A172 (cell line): ENCODE measurements around the gene RIMS4. TPM values are rescaled to one million over a fixed set of nuclear protein-coding genes. Genes with fewer than 3 reads are reported as not detected.

Experiments
- DNase-seq: peaks from one replicate; pipeline ENCODE4 v3.0.0-alpha.2; 2015; ENCODE audit warnings: low spot score
- total RNA-seq: library from RNA; depleted of rRNA; stranded (reverse); fragments of >200 nt; shearing (Covaris generic); gene quantifications from 2 replicates; pipeline ENCODE4 v1.2.3, GENCODE V29; 2014

The RIMS4 gene
- total RNA-seq, 1 experiment from 2014 or later = 0.02 TPM

DNA sequence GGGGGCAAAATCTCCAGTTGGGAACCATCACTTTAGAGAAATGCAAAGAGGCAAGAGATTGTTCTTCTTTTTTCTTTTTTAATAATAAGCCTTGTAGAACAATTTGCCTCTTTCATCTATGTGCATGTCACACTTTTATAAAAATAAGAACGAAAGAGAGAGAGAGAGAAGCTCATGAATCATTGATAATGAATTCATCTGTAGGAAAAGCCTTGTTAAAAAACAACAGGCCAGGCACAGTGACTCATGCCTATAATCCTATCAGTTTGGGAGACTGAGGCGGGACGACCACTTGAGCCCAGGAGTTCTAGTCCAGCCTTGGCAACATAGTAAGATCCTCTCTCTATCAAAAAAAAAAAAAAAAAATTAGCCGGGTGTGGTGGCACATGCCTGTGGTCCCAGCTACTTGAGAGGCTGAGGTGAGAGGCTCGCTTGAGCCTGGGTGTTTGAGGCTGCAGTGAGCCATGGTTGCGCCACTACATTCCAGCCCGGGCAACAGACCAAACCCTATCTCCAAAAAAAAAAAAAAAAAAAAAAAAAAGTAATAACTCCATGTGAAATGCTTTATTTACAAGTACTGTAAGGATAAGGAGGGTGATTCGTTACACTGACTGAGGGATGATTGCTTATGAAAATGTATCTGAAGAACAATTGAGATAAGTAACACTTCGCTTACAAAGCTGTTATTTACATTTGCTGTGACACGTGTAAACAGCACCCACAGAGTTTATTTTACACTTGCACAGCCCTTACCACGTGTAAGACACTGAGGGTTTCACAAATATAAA, 89.2 kb downstream of the RIMS4 start:
- DNase-seq = peak; percentile 79

DNA sequence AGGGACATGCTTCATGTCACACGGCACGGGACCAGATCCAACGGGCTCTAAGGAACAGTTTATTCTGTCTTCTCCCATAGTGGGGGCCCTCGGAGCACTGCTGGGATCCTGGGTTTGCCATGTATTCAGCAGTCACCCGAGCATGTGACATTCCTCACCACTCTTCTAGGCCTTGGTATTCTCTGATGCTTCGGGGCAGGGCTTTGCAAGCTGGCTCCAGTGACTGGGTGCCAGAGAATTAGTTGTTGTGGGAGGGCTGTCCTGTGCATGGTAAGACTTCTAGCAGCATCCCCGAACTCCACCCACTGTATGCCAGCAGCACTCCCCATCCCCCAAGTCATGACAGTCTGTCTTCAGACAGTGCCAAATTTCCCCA, 89.7 kb downstream of the RIMS4 start:
- peak; percentile 88 for DNase-seq

DNA sequence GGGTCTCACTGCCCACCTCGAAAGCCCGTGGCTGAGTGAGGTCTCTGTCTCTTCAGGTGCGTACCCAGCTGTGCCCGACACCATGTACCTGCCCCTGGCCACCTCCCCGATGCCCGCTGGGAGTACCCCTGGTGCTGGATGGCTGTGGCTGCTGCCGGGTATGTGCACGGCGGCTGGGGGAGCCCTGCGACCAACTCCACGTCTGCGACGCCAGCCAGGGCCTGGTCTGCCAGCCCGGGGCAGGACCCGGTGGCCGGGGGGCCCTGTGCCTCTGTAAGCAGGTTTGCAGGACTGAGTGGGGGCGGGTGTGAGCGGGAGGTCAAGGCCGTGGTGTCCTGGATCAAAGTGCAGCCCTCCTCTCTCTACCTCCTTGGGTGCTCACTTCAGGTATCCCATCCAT, 90.5 kb downstream of the RIMS4 start:
- DNase-seq = no peak

DNA sequence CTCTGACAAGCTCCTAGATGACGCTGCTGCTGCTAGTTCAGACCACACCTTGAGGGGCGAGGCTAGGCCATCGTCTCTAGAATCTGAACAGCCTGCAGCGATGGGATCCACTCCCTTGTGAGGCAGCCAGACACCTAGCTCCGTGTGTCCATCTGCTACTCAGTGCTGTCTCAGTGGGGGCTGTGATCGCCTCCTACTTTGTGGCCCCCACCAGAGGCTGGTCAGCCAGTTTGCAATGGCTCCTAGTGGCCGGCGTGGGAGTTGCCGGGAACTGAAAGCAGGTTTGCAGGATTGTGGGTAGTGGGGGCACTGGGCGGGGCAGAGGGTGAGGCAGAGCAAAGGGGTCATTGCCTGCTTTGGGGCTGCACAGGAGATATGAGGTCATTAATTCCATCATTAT, 92.4 kb downstream of the RIMS4 start:
- DNase-seq = no peak

DNA sequence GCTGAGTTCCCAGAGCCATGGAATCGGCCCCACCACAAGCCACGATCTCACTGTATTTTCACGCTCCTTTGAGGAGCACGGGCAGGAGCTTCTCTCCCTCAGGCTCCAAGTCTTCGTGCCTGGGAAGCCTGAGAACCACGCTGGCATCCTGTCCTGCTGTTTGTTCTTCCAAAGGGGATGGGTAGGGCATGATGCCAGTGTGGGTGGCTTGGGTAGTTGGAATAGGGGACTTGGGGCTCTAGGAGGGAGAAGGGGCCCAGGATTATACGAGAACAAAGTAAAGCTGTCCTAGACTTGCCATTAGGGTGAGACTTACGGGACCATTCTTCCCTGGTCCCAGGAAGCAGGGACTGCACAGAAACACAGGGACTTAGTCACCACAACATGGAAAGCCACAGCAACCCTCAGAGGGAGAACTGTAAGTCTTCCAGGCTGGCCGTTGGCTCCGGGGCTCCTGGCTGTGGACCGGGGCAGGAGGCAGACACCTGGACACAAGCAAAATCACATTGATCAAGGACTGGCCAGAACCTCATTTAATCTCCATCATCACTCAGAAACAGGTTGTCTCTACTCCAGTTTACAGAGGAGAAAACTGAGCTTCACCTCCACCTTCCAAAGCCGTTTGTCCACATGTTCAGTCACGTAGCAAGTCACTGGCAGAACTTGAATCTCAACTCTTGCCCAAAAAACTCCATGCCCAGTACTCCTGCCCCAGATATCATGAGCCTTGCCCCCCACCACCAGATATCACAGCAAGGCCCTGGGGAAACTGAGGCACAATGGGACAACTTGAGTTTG, 93.8 kb downstream of the RIMS4 start:
- no peak for DNase-seq

DNA sequence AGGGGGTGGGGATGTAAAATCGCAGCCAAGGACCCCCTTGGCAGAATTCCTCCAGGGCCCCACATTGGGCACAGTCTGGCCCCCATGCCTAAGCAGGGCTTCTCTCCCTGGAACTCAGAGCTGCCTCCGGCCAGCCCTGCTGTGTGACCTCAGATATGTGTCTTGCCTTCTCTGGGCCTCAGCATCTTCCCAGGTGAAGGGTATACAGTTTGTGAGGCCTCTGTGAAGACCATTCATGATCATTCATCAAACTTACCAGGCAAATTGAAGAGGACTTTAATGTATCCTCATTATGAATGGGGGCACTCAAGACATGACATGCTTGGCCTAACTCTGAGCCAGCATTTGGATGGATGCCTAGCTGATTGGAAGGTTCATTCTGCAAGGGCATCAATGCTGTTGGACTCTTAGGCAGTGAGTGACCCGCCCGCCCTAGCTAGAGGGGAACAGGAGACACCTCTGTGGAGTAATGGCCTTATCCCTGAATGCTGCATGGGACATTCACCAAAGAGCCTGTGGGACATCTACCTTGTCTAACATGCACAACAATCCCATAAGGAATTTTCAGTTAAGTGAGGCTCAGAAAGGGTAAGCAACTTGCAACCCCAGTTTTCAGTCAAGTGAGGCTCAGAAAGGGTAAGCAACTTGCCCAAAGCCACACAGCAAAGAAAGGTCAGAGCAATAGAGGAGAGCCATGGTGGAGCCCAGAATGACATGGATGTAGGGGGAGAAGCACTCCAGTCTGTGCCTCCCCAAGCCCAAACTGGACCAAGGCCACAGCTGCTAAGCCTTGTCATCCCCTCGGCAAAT, 94.6 kb downstream of the RIMS4 start:
- DNase-seq = no peak

DNA sequence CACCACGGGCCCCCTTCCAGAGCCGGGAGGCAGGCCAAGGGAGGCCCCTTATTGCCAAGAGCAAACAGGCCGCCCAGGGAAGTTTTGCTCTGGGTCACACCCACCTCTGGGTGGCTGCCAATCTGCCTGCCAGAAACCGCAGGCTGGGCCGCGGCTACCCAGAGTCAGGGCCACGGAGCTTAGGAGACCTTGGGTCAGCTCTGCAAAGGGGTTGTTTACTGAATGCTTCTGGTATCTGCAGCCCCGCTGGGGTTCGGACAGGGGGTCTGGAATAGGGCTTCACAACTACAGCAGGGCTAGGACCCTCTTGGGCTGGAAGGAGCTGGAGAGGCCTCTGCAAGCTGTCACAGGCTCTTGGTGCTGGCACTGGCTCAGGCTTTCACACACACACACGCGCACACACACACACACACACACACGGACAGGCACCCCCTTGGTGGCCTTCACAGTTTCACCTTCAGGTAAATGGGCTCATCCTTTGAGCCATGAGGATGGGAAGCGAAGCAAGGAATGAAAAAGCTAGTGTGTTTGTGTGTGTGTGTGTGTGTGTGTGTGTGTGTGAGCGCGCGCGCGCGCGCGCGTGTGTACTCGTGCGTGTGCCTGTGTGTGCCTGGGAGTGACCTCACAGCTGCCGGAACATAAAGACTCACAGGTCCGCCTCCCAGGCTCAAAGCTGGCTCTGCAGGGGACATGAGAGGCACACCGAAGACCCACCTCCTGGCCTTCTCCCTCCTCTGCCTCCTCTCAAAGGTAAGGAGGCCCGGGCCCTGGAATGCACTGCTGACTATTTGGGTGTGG, 95.4 kb downstream of the RIMS4 start, which contains the start of gene CCN5:
CCN5 (plus strand) TSS at position 669 of the 798 bp plus-strand sequence; CDS start at position 691, 22 bp downstream.
- peak; percentile 77 for DNase-seq

DNA sequence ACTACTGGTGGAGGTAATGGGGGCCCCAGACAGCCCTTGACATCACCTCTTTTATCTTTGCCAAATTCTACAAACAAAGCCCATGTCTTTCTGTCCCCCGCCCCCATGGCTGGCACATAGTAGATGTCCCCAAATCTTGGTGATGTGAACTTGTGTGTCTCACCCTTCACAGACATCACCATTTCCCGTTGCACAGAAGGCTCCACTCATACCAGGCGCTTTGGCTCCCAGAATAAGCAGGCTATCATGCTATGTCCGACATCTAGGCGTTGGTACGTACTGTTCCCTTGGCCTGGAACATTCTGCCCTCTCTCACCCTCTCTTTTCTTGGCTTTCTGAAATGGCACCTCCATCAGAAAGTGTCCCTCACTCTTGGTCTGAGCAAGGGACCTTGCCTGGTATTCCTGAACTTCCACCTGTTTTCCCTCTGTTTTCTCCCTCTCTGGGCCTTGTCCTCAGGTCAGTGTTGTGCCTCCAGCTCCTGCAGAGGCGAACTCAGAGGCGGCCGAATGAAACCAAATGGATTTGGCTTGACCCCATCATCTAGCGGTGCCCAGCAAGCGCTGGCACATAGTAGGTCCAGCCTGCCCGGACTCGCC, 96.1 kb downstream of the RIMS4 start:
- no peak for DNase-seq

DNA sequence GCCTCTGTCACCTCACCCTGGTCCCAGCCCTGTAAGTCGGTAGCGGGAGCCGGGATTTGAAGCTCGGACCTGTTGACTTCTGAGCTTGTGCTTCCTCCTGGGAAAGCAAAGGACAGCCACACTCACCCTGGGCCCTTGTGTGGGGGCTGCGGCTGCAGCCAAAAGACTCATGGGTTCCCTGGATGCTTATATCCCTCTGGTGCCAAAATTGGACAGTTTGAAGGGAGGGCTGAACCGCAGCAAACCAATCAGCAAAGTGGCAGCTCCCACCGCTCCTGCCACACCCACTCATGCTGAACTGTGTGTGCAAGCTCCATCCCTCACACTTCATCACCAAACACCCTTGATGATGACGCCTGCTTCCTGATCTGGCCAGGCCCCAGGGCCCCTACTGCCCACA, 99.1 kb downstream of the RIMS4 start:
- no peak for DNase-seq

DNA sequence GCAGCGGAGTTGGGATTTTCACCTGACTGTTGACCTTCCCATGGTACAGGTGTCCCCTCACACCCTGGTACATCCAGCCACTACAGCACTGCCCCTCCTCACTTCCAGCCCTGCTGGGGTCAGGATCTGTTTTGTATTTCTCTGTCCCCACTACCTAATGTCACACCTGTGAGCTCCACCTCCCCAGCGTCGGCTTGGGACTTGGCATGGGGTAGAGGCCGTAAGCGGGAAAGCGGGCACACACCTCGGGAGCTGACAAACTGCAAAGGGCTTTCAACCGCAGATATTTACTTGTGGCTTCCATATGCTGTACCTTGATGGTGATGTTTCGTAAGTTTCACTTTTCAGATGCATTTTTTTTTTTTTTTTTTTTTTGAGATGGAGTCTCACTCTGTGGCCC, 100.5 kb downstream of the RIMS4 start:
- no peak for DNase-seq

DNA sequence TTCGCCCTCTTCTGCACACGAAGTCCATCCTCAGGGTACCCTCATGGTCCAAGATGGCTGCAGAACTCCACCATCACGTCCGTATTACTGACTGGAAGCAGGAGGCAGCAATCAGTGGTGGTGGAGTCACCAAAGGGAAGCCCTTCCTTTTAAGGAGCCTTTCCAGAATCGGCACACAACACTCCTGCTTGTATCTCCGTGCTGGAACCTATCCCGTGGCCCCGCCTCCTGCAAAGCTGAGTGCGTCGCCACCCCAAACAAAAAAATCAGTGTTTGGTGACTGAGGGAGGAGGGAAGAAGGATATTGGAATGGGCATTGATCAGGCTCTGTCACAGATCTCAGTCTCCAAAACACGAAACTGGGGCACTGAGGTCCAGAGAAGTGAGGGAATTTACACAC, 101.0 kb downstream of the RIMS4 start:
- no peak for DNase-seq

DNA sequence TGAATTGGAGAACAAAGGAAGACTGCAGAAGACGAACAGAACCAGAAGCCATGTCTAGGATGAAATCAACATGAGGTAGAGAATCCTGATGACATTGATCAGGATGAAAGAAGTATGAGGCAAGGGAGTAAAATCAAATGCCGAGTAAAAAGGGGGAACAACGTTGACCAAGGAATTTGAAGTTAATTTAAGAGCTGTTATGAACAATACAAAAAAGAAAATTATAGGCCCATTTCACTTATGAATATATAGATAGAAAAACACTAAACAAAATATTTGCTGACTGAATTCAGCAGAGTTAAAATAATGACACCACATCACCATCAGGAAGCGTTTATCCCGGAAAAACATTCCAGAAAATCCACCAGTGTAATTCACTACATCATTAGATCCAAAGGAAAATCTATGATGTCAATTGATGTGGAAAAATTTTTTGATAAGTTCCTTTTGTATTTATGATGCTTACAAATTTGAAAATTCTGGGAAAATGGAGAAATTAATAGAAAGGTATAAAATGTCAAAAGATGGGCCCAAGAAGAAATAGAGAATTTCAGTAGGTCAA, 103.2 kb downstream of the RIMS4 start:
- DNase-seq = no peak

DNA sequence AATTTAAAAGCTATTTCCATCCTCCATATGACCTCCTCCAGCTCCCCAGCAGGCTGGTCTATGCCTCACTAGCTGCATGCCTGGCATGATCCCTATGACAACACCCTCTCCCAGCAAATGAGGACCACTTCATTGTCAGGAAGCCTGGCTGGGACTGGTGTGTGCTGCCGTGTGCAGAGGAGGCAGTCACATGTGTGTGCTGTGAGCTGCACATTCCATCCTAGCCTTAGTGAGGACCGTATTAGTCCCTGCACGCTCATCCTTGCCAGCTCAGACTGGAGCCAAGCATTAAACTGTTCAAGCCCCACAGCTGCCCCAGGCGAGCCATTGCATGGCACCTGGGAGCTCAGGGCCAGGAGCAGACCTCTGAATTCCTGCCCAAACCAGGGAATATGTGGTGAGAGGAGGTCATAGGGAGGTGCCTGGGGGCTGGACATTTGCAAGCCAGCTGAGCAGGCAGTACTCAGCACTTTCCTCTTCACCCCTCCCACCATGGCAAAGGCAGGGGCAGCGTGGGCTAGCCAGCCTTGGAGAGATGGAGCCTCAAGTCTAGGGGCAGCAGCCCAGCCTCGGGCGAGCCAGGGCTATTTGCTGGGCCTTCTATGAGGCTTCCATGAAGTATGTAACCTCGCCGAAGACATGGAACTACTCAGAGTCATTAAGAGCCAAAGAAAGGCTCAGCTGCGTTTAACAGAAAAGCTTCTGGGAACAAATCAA, 103.9 kb downstream of the RIMS4 start:
- no peak for DNase-seq

DNA sequence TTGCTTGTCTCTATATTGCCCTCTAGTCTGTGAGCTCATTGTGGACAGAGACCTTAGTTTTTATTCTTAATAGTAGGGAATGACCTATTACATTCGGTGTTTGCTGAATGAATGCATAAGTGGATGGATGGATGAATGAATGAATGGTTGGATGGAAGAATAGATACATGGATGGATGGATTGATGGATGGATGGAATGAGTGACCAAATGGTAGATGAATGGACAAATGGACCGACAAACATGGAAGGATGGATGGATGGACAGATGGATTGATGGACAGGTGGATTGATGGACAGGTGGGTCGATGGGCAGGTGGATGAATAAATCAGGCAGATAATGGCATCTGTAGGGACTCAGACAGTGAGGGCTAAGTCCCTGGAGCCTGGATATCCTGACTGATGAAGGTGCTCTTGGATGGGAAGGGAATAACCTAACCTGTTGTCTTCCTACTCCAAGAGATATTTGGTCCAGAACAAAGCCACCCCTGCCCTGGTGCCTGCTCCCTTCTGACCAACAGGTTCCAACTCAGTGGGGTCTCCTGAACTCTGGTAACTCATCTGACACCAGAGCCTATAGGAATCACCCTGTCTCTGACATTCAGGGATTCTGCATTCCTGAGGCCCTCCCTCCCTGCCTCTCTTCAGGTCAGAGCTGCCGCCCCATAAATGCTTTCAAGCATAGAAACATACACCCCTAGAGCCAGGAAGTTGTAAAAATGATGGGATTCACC, 104.8 kb downstream of the RIMS4 start:
- DNase-seq = no peak

DNA sequence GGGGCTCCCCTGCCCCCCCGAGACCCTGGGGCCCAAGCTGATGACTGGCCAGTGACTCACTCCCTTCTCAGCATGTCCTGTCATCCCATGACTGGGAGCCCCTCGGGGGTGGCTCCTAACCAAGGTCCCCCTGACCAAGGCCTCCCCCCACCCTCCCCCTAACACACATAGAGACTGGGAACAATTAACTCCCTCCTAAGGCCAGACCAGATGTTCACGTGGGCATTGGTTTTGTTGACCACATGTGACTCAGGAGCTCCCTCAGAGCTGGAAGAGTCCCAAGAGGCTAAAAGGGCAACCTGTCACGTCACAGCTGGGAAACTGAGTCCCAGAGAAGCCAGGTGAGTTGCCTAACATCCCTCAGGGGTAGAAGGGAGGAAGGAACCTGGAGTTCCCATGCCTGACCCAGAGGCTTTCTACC, 105.8 kb downstream of the RIMS4 start:
- DNase-seq = peak; percentile 64

DNA sequence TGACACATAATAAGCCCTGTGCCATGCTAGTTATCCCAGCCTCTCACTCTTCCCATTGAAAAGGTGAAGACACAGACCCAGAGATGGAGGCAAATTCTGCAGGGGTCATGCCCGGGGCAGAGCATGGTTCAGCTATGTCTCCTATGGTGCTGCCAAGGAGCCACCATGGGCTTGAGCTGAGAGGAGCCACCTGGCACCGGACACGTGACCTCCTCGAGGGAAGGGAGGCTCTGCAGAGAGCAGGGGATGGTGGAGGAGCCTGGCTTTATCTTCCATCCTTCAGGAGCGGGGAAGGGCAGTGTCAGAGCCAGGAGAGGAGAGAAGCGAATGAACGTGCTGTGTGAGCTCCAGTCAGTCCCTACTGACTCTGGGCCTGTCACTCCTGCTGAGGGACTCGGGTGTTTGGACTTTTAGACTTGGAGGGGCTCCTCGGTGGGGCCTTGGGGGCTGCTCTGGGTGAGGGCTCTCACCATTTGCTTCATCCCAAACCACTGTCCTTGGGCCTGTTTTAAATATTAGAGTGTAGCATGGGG, 106.3 kb downstream of the RIMS4 start:
- DNase-seq = no peak

DNA sequence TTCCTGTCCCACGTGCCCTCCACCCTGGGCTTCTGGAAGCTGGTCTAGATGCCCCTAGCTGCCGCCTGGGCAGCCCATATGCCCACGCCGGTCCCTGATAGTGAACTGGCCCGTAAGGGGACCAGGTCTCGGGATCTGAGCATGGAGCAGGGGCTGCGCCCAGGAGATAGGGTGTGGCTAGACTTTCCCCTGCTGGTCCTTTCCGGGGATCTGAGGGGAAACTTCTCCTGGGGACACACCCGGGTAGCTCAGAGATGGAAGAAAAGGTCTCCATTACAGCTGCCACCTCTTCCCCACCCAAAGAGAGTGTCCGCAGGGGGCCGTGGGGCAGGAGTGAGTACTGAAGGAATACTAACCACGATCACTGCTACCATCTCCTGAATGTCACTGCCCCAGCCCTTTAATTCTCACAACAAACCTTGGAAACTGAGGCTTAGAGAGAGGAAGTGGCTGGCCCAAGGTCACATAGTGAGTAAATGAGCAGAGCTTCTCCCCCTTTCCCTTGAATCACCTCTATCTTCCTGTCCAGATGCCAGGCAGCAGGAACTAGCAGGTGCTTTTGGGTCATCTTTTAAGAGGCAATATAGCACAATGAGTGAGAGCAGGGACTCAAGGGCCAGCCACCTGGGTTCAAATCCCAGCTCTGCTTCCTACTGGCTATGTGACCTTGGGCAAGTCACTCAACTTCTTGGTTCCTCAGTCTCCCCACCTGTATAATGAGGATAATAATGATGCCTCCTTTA, 107.0 kb downstream of the RIMS4 start:
- DNase-seq = peak; percentile 48

DNA sequence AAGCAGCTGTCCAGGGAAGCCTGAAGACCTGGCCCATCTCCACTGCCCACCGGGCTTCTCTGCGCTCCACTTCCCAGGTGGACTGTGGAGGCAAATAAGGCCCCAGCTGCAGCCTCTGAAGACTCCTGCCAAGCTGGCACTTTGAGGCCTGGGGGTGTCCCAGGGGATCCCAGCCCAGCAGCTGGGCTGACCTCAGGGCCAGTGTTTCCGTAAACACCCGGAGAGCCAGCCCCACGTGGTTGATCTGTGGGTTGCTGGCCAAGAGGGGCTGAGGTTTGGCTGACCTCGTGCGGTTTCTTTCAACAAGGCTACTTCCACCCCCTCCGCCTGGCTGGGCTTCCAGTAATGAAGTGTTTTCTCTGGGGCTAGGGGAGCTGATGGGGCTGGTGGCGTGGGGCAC, 107.6 kb downstream of the RIMS4 start:
- DNase-seq = peak; percentile 93
